ENCODE measurements around the gene TGFB1I1. TPM values are rescaled to one million over a fixed set of nuclear protein-coding genes. Genes with fewer than 3 reads are reported as not detected.
"Not testable (repeated sequence)": the region's sequence is repeated elsewhere in the genome, so short reads cannot be mapped to it uniquely, and the experiment has no call there.

Gene TGFB1I1
- total and polyA plus RNA-seq, 7 experiments from 2014 or later = 0.29 to 1.5 (median 0.49) TPM

GRCh38 chr16:31438414-31438813, 33.5 kb upstream of the TGFB1I1 start:
- CTCF ChIA-PET = no interaction called here

DNA sequence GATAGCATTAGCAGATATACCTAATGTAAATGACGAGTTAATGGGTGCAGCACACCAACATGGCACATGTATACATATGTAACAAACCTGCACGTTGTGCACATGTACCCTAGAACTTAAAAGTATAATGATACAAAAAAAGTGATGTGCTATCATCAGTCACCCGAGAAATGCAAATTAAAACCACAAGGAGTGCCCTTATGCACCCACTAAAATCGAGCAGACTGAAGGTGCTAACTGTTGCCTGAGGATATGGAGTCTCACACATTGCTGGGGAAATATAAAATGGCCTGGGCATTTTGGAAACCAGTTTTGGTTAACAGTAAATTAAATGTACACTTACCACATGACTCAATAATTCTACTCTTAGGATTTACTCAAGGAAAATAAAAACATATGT, 32.9 kb upstream of the TGFB1I1 start:
- H3K27ac ChIP-seq (ENCODE audit: low read depth, low read length); H3K9me3 Mint-ChIP-seq; H3K4me3 ChIP-seq (ENCODE audit: low read length); ATAC-seq; CTCF ChIA-PET; H3K4me3 Mint-ChIP-seq; H3K36me3 ChIP-seq (ENCODE audit: control insufficient read depth in 2 of 3, insufficient read depth in 3 of 3, low read length in 3 of 3); H3K4me1 ChIP-seq (ENCODE audit: control insufficient read depth in 2 of 2, insufficient read depth in 2 of 2, low read length in 2 of 2); H3K27me3 Mint-ChIP-seq; H3K27me3 ChIP-seq (ENCODE audit: control insufficient read depth in 2 of 2, insufficient read depth in 2 of 2, low read length in 2 of 2); DNase-seq; H3K36me3 Mint-ChIP-seq; H3K27ac Mint-ChIP-seq; intact Hi-C loops (cut with micrococcal nuclease); H3K9me3 ChIP-seq (ENCODE audit: control insufficient read depth in 2 of 3, low read length in 3 of 3): not testable (repeated sequence)
- POLR2A ChIA-PET = interaction anchor here (1.0 kb wide), 1 partner anchor 8 kb away, joined by 3 read pairs; no protein-coding TSS in a partner anchor
- peaks cover 0 to 21% (median 9%) of the 10 kb centered on the region in 7 donors for H3K4me1 Mint-ChIP-seq

More at GRCh38 chr16:31438414-31438813, 33.5 kb upstream of the TGFB1I1 start:
- POLR2A ChIA-PET = no interaction called here
- DNase-seq (no peak), ATAC-seq (no peak)
- intact Hi-C loops (cut with micrococcal nuclease) = no loop called here
- Histone ChIP-seq H3K36me3 (ENCODE audit: control insufficient read depth in 2 of 3, insufficient read depth in 3 of 3, low read length in 3 of 3) (no peaks in the 10 kb centered on the region), H3K27ac (ENCODE audit: low read depth, low read length) (no peak overlapping the region), H3K4me3 (ENCODE audit: low read length) (no peak overlapping the region), H3K4me1 (ENCODE audit: control insufficient read depth in 2 of 2, insufficient read depth in 2 of 2, low read length in 2 of 2) (no peaks in the 10 kb centered on the region), H3K9me3 (ENCODE audit: control insufficient read depth in 2 of 3, low read length in 3 of 3) (no peaks in the 10 kb centered on the region), H3K27me3 (ENCODE audit: control insufficient read depth in 2 of 2, insufficient read depth in 2 of 2, low read length in 2 of 2) (no peaks in the 10 kb centered on the region)
- H3K27ac Mint-ChIP-seq = peak overlapping the region in 1 of 9 donors; percentile 65
- no peaks in the 10 kb centered on the region for H3K27me3 Mint-ChIP-seq
- no peaks in the 10 kb centered on the region for H3K36me3 Mint-ChIP-seq
- H3K4me1 Mint-ChIP-seq = peaks cover 0 to 19% (median 9%) of the 10 kb centered on the region in 7 donors
- H3K4me3 Mint-ChIP-seq = no peak overlapping the region
- no peaks in the 10 kb centered on the region for H3K9me3 Mint-ChIP-seq

DNA sequence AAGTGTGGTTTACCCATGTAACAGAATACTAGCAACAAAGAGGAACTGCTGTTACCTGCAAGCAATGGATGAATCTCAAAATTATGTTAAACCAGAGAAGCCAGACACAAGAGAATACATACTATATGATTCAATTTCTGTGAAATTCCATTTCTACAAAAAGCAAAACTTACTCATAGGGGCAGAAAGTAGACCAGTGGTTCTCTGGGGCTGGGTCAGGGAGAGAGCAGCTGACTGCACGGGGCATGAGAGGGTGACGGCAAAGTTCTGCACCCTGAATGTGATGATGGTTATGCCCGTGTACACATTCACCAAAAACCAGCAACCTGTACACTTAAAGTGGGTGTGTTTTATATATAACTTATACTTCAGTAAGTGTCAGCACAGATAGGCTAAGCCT, 32.4 kb upstream of the TGFB1I1 start:
- no peaks in the 10 kb centered on the region for H3K36me3 ChIP-seq (ENCODE audit: control insufficient read depth in 2 of 3, insufficient read depth in 3 of 3, low read length in 3 of 3)
- no peak overlapping the region for H3K4me3 ChIP-seq (ENCODE audit: low read length)
- intact Hi-C loops (cut with micrococcal nuclease) = no loop called here
- POLR2A ChIA-PET = interaction anchor here (1.0 to 1.9 kb wide), 3 partner anchors 9 to 21 kb away, joined by 3 to 7 read pairs (median 3); no protein-coding TSS in a partner anchor
- H3K9me3 ChIP-seq (ENCODE audit: control insufficient read depth in 2 of 3, low read length in 3 of 3) = no peaks in the 10 kb centered on the region
- Mint-ChIP-seq H3K4me1 (peaks cover 0 to 23% (median 9%) of the 10 kb centered on the region in 7 donors), H3K9me3 (no peaks in the 10 kb centered on the region), H3K4me3 (no peak overlapping the region), H3K36me3 (no peaks in the 10 kb centered on the region), H3K27ac (no peak overlapping the region), H3K27me3 (no peaks in the 10 kb centered on the region)
- H3K27ac ChIP-seq (ENCODE audit: low read depth, low read length) = no peak overlapping the region
- no peaks in the 10 kb centered on the region for H3K4me1 ChIP-seq (ENCODE audit: control insufficient read depth in 2 of 2, insufficient read depth in 2 of 2, low read length in 2 of 2)
- DNase-seq = no peak
- no peak for ATAC-seq
- no peaks in the 10 kb centered on the region for H3K27me3 ChIP-seq (ENCODE audit: control insufficient read depth in 2 of 2, insufficient read depth in 2 of 2, low read length in 2 of 2)
- CTCF ChIA-PET = no interaction called here

DNA sequence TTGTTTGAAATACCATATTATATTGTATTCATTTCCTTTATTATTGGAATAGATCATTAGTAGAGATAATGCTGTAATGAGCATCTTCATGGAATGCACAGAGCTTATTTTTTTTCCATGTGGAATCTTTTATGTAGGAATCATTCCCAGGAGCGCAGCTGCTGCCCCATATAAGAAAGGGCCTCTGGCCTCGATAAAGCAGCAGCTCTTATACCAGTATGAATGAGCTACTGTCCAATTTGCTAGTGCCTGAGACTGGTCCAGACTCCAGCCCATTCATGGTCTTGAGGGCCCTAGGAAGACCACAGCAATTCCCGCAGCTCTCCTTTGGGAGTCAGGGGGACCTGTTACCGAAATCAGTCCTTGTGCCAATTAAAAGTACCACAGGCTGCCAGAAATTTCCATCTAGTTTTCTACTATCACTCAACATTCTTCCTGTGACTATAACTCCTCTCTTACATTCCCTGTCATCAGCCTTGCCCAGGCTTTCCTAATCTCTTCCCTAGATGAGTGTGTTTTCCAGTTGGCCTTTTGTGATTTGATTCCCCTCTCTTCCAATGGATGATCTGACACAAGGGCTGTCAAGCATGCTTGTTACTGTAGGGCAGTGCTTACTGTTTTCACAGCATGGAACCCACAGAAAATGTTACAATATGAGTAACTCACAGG, 31.3 kb upstream of the TGFB1I1 start:
- peaks cover 0 to 23% (median 9%) of the 10 kb centered on the region in 7 donors for H3K4me1 Mint-ChIP-seq
- peaks cover 0 to 3% (median 0%) of the 10 kb centered on the region in 5 donors for H3K27me3 Mint-ChIP-seq
- H3K27ac ChIP-seq (ENCODE audit: low read depth, low read length) = no peak overlapping the region
- no peak overlapping the region for H3K4me3 ChIP-seq (ENCODE audit: low read length)
- DNase-seq (no peak), ATAC-seq (no peak)
- H3K4me1 ChIP-seq (ENCODE audit: control insufficient read depth in 2 of 2, insufficient read depth in 2 of 2, low read length in 2 of 2) = no peaks in the 10 kb centered on the region
- peak overlapping the region in 1 of 10 donors; percentile 22 for H3K4me3 Mint-ChIP-seq
- no peaks in the 10 kb centered on the region for H3K27me3 ChIP-seq (ENCODE audit: control insufficient read depth in 2 of 2, insufficient read depth in 2 of 2, low read length in 2 of 2)
- H3K9me3 ChIP-seq (ENCODE audit: control insufficient read depth in 2 of 3, low read length in 3 of 3) = no peaks in the 10 kb centered on the region
- no peaks in the 10 kb centered on the region for H3K36me3 ChIP-seq (ENCODE audit: control insufficient read depth in 2 of 3, insufficient read depth in 3 of 3, low read length in 3 of 3)
- ChIA-PET POLR2A (interaction anchor here (0.6 to 1.9 kb wide), 3 partner anchors 8 to 20 kb away, joined by 3 to 7 read pairs (median 4); no protein-coding TSS in a partner anchor), CTCF (interaction anchor here (0.6 to 0.8 kb wide), 2 partner anchors 505 to 1607 kb away, joined by 3 to 4 read pairs; no protein-coding TSS in a partner anchor)
- no peak overlapping the region for H3K27ac Mint-ChIP-seq
- intact Hi-C loops (cut with micrococcal nuclease) = loop anchor here (5.0 to 10.0 kb wide), 4 partner anchors 106 to 596 kb away; partner anchors contain the start of gene PYCARD (in 1 of the 2)
- H3K9me3 Mint-ChIP-seq = no peaks in the 10 kb centered on the region
- no peaks in the 10 kb centered on the region for H3K36me3 Mint-ChIP-seq

DNA sequence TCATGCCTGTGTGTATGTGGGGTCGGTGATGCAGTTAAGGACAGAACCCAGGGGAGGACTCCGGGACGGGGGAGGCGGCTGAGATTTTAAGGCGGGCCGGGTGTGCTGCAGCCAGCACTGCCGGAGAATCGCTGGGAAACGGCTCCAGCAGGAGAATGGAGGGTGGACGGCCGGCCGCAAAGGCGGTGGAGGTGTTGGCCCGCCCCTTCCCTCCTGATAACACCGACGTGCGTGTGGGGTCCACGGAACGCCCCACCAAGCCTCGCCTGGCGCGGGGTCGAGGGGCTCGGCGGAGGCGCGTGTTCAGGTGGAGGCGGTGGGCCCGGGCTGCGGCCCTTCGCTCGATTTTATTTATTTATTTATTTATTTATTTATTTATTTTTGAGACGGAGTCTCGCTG, 30.0 kb upstream of the TGFB1I1 start:
- Mint-ChIP-seq H3K36me3 (no peaks in the 10 kb centered on the region), H3K4me1 (peaks cover 0 to 27% (median 10%) of the 10 kb centered on the region in 7 donors), H3K4me3 (peak overlapping the region; percentile 70 to 87 (median 83)), H3K27ac (peak overlapping the region in 7 of 9 donors; percentile 9 to 83 (median 21)), H3K27me3 (peaks cover 0 to 3% (median 0%) of the 10 kb centered on the region in 5 donors), H3K9me3 (no peaks in the 10 kb centered on the region)
- Histone ChIP-seq H3K4me1 (ENCODE audit: control insufficient read depth in 2 of 2, insufficient read depth in 2 of 2, low read length in 2 of 2) (no peaks in the 10 kb centered on the region), H3K9me3 (ENCODE audit: control insufficient read depth in 2 of 3, low read length in 3 of 3) (no peaks in the 10 kb centered on the region), H3K4me3 (ENCODE audit: low read length) (no peak overlapping the region), H3K36me3 (ENCODE audit: control insufficient read depth in 2 of 3, insufficient read depth in 3 of 3, low read length in 3 of 3) (no peaks in the 10 kb centered on the region), H3K27ac (ENCODE audit: low read depth, low read length) (no peak overlapping the region), H3K27me3 (ENCODE audit: control insufficient read depth in 2 of 2, insufficient read depth in 2 of 2, low read length in 2 of 2) (no peaks in the 10 kb centered on the region)
- ATAC-seq (no peak), DNase-seq (no peak)
- ChIA-PET POLR2A (interaction anchor here (1.1 kb wide), 1 partner anchor 13 kb away, joined by 3 read pairs; the partner anchor contains the start of gene COX6A2), CTCF (interaction anchor here (0.6 to 2.4 kb wide), 7 partner anchors 10 to 539 kb away, joined by 3 to 11 read pairs (median 3); partner anchors contain the start of genes ARMC5 and HSD3B7)
- intact Hi-C loops (cut with micrococcal nuclease) = loop anchor here (2.0 to 10.0 kb wide), 6 partner anchors 59 to 597 kb away; partner anchors contain the start of gene PYCARD (in 2 of the 2)

- ATAC-seq; H3K27me3 Mint-ChIP-seq; H3K36me3 Mint-ChIP-seq; H3K4me3 Mint-ChIP-seq; H3K4me1 ChIP-seq (ENCODE audit: control insufficient read depth in 2 of 2, insufficient read depth in 2 of 2, low read length in 2 of 2); H3K4me3 ChIP-seq (ENCODE audit: low read length); H3K9me3 Mint-ChIP-seq; H3K36me3 ChIP-seq (ENCODE audit: control insufficient read depth in 2 of 3, insufficient read depth in 3 of 3, low read length in 3 of 3); DNase-seq; H3K9me3 ChIP-seq (ENCODE audit: control insufficient read depth in 2 of 3, low read length in 3 of 3); H3K27me3 ChIP-seq (ENCODE audit: control insufficient read depth in 2 of 2, insufficient read depth in 2 of 2, low read length in 2 of 2); CTCF ChIA-PET; H3K27ac ChIP-seq (ENCODE audit: low read depth, low read length): not testable (repeated sequence)
- Mint-ChIP-seq H3K27ac (peak overlapping the region in 1 of 9 donors; percentile 47), H3K4me1 (peaks cover 8 to 20% (median 12%) of the 10 kb centered on the region in 7 donors)
- POLR2A ChIA-PET = interaction anchor here (0.7 to 1.5 kb wide), 2 partner anchors 12 to 62 kb away, joined by 4 to 6 read pairs; no protein-coding TSS in a partner anchor
- intact Hi-C loops (cut with micrococcal nuclease) = loop anchor here (10.0 kb wide), 2 partner anchors 111 to 601 kb away; no protein-coding TSS in a partner anchor
Observed at GRCh38 chr16:31445931-31446330, 26.0 kb upstream of the TGFB1I1 start.
